HG02970 (cell line): Measurements from ENCODE around the gene TLK1.

Experiments
- ATAC-seq: cut with Tn5 transposase; IDR thresholded peaks from one replicate; pipeline ENCODE4 v1.9.1; 2021; ENCODE audit warnings: mild to moderate bottlenecking, moderate library complexity, moderate number of reproducible peaks; ENCODE audit not compliant: unreplicated experiment, low FRiP score

Gene TLK1

GRCh38 chr2:171160119-171160955 is at the start of gene TLK1:
Gene TLK1, minus strand, starts transcription at chr2:171160893. Its CDS starts 465 bp downstream, at chr2:171160428.
- ATAC-seq, result peak; percentile 61

GRCh38 chr2:171210216-171210863 is 49.6 kb upstream of the TLK1 start:
- no peak for ATAC-seq

GRCh38 chr2:171208657-171209056 is 48.0 kb upstream of the TLK1 start:
- no peak for ATAC-seq

- no peak for ATAC-seq
Measured at GRCh38 chr2:171206422-171207115, 45.9 kb upstream of the TLK1 start.

GRCh38 chr2:171205551-171205950 is 44.9 kb upstream of the TLK1 start:
- ATAC-seq, result no peak

- ATAC-seq, result no peak
Measured at GRCh38 chr2:171201767-171202166, 41.1 kb upstream of the TLK1 start.

- no peak for ATAC-seq
Measured at GRCh38 chr2:171201271-171201670, 40.6 kb upstream of the TLK1 start.

- no peak for ATAC-seq
Measured at GRCh38 chr2:171200469-171200868, 39.8 kb upstream of the TLK1 start.

GRCh38 chr2:171191021-171191420 is 30.3 kb upstream of the TLK1 start:
- no peak for ATAC-seq

- ATAC-seq, result no peak
Measured at GRCh38 chr2:171187819-171188218, 27.1 kb upstream of the TLK1 start.

- ATAC-seq, result no peak
Measured at GRCh38 chr2:171187177-171187576, 26.5 kb upstream of the TLK1 start.

- no peak for ATAC-seq
Measured at GRCh38 chr2:171185941-171186340, 25.2 kb upstream of the TLK1 start.

GRCh38 chr2:171185165-171185818 is 24.6 kb upstream of the TLK1 start:
- no peak for ATAC-seq

GRCh38 chr2:171181064-171182049 is 20.7 kb upstream of the TLK1 start:
- no peak for ATAC-seq

- ATAC-seq, result no peak
Measured at GRCh38 chr2:171180229-171180930, 19.7 kb upstream of the TLK1 start.

GRCh38 chr2:171178993-171179392 is 18.3 kb upstream of the TLK1 start:
- no peak for ATAC-seq

GRCh38 chr2:171176516-171176915 is 15.8 kb upstream of the TLK1 start:
- no peak for ATAC-seq

- no peak for ATAC-seq
Measured at GRCh38 chr2:171174075-171174474, 13.4 kb upstream of the TLK1 start.

GRCh38 chr2:171173087-171173486 is 12.4 kb upstream of the TLK1 start:
- no peak for ATAC-seq
